AG10803 (cell line): Measurements from ENCODE around the gene MBNL1.
"Not testable (repeated sequence)": the region's sequence is repeated elsewhere in the genome, so short reads cannot be mapped to it uniquely, and the experiment has no call there.

Source experiments
- DNase-seq: peaks from one replicate; pipeline ENCODE4 v3.0.0; 2010; ENCODE audit warnings: low read depth
- H3K4me3 ChIP-seq: 2 replicates; pipeline ENCODE4 v1.5.1; 2011; ENCODE audit warnings: mild to moderate bottlenecking, low read length, control low read depth
- TF ChIP-seq, protein P1 (sequence below): conservative IDR thresholded peaks from 2 replicates; pipeline ENCODE4 v1.5.1; 2011; ENCODE audit warnings: mild to moderate bottlenecking, low read length, control low read depth, inconsistent platforms

Gene MBNL1

DNA sequence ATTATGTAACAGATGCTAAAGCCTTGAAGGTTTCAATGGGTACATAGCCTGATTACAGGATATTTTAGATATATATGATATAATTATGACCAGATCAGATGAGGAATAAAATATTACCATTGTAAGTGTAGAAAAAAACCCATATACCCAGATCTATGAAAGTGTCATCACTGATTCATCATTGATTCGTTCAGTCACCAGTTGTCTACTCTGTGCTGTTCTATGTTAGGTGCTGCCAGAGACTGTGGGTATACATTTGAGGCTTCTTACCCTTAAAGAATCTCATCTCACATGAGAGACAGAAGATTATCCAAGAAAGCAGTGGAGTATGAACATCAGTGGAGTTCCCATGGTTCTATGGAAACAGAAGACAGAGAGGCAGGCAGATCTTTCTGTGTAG is 92.2 kb downstream of the MBNL1 start:
- DNase-seq = no peak
- TF ChIP-seq, protein P1, sequence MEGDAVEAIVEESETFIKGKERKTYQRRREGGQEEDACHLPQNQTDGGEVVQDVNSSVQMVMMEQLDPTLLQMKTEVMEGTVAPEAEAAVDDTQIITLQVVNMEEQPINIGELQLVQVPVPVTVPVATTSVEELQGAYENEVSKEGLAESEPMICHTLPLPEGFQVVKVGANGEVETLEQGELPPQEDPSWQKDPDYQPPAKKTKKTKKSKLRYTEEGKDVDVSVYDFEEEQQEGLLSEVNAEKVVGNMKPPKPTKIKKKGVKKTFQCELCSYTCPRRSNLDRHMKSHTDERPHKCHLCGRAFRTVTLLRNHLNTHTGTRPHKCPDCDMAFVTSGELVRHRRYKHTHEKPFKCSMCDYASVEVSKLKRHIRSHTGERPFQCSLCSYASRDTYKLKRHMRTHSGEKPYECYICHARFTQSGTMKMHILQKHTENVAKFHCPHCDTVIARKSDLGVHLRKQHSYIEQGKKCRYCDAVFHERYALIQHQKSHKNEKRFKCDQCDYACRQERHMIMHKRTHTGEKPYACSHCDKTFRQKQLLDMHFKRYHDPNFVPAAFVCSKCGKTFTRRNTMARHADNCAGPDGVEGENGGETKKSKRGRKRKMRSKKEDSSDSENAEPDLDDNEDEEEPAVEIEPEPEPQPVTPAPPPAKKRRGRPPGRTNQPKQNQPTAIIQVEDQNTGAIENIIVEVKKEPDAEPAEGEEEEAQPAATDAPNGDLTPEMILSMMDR = no peak
- H3K4me3 ChIP-seq = no peak overlapping the region

DNA sequence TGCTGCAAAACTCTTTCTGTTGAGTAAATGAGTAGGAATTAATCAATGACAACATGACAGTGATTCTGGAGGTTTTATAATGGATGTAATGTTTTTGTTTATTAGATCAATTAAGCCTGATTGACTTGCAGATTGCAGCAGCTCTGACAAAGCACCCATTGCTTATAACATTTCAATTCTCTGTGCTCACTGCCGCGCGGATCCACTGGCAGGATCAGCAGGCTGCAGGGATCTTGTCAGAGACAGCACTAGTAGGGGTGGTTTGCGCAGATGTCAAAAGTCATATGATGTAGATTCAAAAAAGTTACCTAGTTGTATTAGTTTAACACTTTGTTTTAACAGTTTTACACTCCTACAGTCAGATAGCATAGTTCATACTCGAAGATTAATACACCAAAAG is 93.4 kb downstream of the MBNL1 start:
- no peak overlapping the region for H3K4me3 ChIP-seq
- TF ChIP-seq, protein P1 = no peak
- DNase-seq = no peak

DNA sequence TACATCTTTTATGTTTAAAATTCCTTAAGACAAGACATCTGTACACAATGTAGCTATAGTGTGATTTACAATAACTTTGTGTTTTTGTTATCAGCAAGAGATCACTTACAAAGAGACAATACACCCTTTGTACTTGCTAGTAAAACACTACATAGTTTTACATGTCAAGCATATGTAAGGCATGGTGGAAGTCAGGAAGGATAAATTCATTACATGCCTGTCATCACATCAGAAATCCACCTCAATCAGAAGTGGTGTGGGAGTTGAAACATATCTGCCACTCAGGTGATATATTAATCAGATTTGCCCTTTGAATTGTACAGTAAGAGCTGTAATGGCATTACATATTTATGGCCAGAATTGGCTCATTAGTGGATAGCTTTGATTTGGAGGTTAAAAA is 95.5 kb downstream of the MBNL1 start:
- TF ChIP-seq, protein P1 = no peak
- no peak for DNase-seq
- no peak overlapping the region for H3K4me3 ChIP-seq

DNA sequence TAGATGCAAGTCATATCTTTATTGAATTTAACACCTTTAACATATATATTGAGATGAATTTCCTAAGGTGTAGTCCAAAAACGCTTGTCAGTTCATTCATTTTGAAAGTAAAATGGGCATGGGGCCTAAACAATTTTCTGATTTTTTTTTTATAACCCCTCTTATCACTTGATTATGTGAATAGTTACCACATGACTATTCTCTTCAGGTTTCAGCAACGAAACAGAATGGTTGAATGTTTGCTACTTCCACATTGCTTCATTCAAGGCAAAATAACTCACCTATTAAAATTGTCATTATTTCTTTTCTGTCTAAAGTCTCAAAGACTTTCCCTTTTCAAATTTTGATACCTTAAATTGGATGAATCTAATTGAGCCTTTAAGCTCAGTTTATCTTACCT is 96.4 kb downstream of the MBNL1 start:
- TF ChIP-seq, protein P1 = no peak
- H3K4me3 ChIP-seq = no peak overlapping the region
- no peak for DNase-seq

DNA sequence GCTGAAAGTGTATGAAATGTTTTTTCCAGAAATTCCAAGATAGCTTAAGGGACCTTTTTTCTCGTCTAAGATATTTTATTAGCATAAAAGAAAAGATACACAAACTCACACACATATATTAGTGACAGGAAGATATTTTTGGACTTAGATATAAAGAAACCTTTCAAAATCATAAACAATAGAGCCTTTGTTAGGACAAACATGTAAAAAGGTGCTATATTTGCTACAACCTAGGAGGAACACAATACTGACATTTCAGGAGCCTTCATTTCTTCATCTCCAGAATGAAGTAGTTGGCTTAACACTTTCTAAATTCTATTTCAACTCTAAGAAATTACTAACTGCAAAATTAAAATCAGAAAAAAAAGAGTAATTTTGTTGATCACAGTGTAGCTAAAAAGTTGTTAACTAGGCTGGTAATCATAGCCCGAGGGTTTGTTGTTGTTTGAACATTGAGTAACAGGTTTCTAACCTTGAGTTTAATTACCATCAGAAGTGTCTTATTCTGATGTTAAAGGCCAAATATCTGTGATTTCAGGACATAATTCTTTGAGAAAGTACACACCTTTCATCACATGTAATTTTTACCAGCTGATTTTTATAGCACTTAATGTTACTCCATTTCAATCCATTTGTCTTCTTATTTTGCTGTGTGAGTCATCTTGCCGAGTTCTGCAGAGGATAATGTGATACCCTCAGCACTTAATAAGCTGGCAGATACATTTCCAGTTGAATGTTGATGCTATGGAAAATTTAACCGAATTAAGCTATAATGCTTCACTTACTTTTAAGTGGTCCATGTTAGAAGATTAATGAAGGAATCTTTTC is 97.3 kb downstream of the MBNL1 start:
- TF ChIP-seq, protein P1 = no peak
- DNase-seq = peak; percentile 73

DNA sequence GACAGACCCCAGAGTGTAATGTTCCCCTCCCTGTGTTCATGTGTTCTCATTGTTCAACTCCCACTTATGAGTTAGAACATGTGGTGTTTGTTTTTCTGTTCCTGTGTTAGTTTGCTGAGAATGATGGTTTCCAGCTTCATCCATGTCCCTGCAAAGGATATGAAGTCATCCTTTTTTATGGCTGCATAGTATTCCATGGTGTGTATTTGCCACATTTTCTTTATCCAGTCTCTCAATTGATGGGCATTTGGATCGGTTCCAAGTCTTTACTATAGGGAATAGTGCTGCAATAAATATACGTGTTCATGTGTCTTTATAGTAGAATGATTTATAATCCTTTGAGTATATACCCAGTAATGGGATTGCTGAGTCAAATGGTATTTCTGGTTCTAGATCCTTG is 98.5 kb downstream of the MBNL1 start:
- not testable (repeated sequence) for H3K4me3 ChIP-seq, DNase-seq

More for the DNA sequence above, 97.3 kb downstream of the MBNL1 start:
- H3K4me3 ChIP-seq = no peak overlapping the region

DNA sequence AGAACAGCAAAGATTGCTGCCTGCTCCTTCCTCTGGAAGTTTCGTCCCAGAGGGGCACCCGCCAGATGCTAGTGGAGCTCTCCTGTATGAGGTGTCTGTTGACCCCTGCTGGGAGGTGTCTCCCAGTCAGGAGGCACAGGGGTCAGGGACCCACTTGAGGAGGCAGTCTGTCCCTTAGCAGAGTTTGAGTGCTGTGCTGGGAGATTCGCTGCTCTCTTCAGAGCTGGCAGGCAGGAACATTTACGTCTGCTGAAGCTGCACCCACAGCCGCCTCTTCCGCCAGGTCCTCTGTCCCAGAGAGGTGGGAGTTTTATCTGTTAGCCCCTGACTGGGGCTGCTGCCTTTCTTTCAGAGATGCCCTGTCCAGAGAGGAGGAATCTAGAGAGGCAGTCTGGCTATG is 103.9 kb downstream of the MBNL1 start:
- not testable (repeated sequence) for DNase-seq, H3K4me3 ChIP-seq

DNA sequence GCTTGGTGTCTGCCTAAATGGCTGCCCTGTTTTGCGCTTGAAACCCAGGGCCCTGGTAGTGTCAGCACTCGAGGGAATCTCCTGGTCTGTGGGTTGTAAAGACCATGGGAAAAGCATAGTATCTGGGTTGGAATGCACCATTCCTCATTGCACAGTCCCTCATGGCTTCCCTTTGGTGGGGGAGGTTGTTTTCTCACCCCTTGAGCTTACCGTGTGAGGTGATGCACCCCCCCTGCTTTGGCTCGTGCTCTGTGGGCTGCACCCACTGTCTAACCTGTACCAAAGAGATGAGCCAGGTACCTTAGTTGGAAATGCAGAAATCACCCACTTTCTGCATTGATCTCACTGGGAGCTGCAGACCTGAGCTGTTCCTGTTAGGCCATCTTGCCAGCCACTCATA is 104.7 kb downstream of the MBNL1 start:
- DNase-seq = no peak
- no peak overlapping the region for H3K4me3 ChIP-seq
- TF ChIP-seq, protein P1 = no peak
